GM21825 (cell line): ENCODE results near the gene CSN1S1.
"Not testable (repeated sequence)": the region's sequence is repeated elsewhere in the genome, so short reads cannot be mapped to it uniquely, and the experiment has no call there.

Source experiments
- ATAC-seq: cut with Tn5 transposase; IDR thresholded peaks from one replicate; pipeline ENCODE4 v1.9.1; 2021; ENCODE audit warnings: mild to moderate bottlenecking, moderate library complexity; ENCODE audit not compliant: unreplicated experiment

Gene CSN1S1, protein sequence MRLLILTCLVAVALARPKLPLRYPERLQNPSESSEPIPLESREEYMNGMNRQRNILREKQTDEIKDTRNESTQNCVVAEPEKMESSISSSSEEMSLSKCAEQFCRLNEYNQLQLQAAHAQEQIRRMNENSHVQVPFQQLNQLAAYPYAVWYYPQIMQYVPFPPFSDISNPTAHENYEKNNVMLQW

DNA sequence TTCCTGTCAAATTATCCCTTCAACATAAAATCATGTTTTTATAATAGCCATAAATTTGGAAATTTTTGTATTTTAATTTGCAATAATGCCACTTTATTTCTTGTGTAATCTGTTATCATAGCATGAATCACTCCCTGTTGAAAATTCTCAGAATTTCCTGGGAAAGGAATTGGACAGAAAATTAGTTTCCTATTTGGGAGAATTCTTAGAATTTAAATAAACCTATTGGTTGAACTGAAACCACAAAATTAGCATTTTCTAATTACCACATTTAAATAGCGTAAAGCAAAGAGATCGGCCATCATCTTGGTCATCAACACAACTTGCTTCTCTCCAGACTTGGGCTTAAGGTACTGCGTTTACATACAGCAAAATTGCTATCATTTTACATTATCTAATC, at the start of gene CSN1S1:
CSN1S1 (plus strand) TSS at position 301 of the 400 bp plus-strand sequence. CDS start 1,488 bp downstream, outside the sequence.
- no peak for ATAC-seq

DNA sequence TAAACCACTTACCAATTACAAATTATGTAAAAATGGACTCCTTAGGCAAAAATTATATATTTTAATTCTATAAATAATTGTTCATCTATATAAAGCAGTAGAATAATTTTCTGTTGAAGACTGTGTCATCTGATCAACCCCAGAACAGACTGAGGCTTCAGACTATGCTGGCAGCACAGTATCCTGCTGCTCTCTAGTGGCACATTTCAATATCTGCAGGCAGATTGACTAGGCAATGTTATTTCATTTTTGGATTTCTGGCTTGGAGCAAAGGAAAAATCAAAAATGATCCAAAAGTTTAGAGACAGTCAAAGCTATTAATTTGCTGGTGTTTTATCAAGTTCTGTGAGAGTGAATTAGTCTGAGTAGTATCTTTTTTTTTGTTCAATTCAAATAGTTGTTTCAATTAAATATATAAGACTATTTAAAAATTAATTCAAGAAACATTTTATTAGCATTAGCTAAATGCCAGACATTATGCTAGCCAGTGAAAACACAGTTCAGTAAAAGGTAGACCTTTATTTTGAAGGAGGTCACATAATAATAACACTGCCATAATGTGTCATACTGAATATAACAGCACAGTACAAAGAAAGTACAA, 49.6 kb upstream of the CSN1S1 start:
- peak; percentile 89 for ATAC-seq

DNA sequence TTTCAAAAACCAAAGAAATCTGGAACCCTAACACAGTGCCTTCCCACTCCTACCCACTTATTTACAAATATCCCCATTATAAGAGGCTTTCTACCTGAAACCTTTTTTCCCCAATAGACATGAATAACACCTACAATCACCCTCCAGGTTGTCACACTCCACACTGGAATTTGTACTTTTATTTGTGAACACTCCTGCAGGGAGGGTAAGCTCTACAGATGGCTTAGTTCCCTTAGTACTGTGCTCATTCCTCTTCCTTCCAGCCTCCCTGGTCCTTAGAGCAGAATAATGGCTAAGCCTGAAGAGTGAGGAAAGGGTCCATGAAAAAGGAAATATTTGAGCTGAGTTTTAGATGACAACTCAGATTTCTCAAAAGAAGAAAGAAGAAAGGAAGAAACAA, 48.7 kb upstream of the CSN1S1 start:
- no peak for ATAC-seq

DNA sequence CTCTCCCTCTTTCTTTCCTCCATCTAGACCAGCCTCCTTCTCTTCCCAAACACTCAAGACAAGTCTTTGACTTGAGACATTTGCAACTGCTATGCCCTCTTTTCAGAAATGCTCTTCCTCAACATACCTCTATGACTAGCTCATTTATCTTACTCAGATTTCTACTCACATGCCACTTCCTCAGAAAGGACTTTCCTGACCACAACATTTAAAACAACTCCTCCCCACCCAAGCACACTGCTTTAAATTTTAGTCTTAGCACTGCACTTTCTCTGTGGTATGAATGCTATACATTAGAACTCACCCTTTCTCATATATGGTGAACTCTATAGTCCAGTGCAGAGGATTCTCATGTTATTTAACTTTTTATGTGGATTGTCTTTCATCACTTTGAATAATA, 42.5 kb upstream of the CSN1S1 start:
- ATAC-seq: no peak

DNA sequence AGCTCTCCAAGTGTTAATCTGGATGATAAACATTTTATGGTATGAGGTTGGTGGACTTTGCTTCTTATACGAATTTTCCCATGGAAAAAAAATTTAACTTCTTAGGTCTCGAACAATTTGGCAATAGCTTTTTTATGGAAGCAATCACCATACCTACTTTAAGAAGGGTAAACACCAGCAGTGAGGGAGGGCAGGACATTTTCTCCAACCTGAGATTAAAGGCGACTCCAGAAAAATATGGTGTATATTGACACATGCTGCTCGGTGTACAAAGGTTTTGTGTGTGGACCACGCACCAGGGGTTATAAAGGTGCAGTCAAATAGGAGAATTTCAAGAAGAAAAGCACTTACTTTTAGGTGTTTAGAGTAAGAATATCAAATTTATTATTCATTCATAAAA, 36.7 kb upstream of the CSN1S1 start:
- no peak for ATAC-seq

DNA sequence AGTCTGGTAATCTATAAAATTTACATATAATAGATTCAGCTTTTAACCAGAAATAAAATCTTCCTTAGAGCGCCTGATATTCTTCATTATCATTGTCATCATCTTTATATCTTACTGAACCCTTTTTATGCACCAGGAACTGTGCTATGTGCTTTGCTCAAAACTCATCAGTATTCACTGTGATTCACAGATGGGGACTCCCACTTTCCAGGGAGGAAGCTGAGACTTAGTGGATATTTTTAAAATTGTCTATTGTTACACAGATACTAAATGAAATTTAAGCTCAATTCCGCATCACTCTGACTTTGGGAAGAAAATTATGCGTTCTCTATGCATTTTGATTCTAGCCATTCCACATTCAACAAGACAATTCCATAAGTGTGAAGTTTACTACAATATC, 36.1 kb upstream of the CSN1S1 start:
- ATAC-seq: no peak

DNA sequence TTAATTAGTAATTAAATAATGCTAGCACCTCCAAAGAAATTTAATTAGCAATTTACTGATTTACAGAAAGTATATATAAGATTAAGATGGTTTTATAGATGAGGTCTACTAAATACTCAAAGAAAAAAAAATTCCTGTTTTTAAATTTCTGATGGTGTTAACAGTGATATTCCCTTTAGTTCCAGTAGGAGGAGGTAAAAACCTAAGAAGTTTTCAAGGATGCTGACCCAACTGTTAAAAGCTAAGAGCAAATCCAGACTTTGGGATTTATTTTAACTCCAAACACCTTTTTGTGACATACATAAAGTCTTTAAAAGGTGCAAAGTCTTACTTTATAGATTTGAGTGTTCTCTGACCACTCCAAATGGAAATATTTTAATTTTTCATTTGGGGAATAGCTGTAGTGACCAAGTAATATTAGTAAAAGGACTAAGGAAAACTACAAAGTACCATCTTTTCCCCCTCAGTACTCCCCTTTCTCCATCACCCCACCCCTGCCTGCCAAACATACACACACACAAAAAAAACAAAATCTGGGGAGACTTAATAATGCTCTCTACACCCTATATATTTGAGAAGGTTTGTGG, 34.2 kb upstream of the CSN1S1 start:
- ATAC-seq: no peak

DNA sequence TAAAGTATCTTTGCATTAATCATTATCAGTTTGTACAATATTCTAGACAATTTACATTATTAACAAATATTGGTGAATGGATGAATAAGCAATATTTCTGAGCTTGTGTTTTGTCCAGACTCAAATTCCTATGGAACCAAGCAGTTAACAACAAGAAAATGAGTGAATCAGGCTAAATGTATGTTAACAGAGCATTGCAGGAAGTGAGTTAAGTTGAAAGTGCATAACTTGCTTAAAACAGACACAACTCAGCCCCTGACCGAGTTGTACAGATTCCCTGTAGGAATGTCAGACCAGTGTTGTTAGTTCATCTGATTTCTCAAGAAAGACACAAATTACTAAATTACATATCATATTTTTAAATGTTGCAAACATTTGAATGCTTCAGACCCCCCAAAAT, 23.7 kb upstream of the CSN1S1 start:
- no peak for ATAC-seq

DNA sequence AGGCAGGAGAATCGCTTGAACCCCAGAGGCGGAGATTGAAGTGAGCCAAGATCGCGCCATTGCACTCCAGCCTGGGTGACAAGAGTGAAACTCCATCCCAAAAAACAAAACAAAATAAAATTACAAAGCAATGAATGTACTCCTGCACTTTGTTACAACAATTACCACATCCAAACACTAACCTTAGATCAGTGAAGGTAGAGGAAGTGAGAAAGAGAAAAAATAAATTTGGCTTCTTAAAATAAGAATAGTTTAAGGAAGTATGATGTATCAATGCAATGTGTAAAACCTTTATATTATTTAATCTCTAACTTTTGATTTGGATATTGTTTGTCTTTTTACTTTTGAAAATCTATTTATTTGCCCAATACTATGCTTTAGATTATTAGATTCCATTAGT, 21.7 kb upstream of the CSN1S1 start:
- no peak for ATAC-seq

DNA sequence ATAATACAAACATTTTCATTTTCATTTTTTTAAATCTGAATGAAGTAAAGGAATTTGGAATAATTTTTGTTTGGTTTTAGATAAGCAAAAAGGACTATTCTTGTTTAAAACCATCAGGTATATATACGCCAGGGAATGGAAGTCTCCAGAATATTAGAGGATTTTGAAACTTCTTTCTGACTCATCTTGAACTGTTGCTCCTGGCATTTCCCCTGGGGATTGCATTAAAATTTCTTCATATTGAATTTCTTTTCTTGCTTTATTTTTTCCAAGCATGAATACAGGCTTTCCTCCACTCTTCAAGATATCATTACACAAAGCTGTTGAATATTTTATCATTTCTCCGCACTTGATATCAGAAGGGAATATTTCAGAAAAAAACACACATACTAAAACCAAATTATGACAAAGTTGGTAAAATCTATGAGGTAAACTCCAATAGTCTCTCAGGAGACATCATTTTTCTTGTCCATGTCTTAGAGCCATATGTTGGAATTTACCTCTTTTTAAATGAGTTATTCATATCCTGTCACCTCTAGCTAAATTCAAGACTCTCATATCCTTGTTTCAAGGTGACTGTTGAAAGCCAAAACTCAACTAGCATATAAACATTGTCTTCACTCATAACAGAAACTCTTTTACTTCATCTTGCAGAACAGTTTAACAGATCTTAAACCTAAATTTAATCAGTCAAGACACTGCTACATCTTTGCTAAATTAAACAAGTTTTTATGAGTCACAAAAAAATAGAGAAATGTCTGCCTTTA, 20.7 kb upstream of the CSN1S1 start:
- peak; percentile 76 for ATAC-seq

DNA sequence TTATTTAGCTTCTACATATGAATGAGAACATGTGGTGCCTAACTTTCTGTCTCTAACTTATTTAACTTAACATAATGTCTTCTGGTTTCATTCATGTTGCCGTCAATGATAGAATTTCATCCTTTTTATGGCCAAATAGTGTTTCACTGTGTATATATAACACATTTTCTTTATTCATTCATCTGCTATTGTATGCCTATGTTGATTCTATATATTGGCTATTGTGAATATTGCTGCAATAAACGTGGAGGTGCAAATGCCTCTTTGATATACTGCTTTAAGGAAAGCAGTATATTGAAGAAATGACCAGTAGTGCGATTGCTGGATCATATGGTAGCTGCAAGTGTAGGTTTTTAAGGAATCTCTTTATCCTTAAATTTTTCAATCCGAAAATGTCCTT, 10.0 kb upstream of the CSN1S1 start:
- ATAC-seq: no peak

DNA sequence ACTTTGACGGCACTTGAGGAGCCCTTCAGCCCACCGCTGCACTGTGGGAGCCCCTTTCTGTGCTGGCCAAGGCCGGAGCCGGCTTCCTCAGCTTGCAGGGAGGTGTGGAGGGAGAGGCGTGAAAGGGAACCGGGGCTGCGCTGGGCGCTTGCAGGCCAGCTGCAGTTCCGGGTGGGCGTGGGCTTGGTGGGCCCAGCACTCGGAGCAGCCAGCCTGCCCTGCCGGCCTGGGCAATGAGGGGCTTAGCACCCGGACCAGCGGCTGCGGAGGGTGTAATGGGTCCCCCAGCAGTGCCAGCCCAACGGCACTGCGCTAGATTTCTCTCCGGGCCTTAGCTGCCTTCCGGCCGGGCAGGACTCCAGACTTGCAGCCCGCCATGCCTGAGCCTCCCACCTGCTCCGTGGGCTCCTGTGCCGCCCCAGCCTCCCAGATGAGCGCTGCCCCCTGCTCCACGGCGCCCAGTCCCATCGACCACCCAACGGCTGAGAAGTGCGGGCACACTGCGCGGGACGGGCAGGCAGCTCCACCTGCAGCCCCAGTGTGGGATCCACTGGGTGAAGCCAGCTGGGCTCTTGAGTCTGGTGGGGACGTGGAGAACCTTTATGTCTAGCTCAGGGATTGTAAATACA, 7.0 kb upstream of the CSN1S1 start:
- ATAC-seq: not testable (repeated sequence)

DNA sequence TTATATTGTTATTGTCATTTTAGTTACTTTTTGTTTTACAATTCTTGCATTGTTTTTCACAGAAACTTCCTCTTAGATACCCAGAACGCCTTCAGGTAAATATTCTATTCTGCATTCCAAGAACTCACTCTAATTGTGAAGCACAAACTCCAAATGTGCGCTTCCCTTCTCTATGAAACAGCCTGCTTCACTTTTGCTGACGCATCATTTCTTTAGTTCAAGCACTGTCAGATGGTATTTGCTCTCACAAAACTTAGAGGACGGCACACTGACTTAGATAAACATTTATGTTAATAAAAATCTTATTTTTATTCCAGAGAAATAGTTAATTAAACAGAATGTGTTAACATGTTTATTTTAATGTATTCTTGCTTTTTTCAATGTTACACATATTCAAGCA, 3.3 kb downstream of the CSN1S1 start:
- ATAC-seq: no peak

DNA sequence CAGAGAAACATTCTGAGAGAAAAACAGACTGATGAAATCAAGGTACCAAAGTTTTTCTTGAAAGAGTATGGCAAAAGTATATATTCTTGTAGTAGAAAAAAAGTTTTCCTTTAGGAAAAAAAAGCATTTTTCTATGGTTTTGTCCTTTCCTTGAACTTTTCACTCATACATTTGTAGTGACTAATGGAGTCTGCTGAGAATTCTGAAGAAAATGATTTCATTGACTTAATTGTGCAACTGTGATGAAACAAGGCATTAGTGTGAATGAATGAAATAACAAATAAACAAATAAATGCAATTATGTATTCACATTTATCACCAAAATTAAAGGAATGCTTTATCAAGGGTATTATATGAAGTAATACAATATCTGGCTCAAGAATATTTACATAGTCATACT, 5.7 kb downstream of the CSN1S1 start:
- no peak for ATAC-seq

DNA sequence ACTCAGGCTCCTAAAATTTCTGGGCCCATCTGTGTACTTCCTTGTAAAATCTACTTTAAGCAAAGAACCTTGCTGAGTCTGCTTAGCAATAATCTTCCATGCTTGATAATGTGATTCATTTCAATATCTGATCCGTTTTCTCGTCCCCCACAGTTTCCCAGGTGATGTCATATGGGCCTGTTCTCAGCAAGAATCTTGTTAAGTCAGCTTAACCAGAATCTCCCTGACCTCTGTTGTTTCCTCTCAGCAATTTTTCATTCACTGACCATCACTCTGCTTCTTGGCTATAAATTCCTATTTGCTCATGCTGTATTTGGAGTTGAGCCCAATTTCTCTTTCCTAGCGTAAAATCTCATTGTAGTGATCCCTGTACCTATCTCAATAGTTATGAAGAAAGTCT, 20.7 kb downstream of the CSN1S1 start:
- ATAC-seq: no peak

DNA sequence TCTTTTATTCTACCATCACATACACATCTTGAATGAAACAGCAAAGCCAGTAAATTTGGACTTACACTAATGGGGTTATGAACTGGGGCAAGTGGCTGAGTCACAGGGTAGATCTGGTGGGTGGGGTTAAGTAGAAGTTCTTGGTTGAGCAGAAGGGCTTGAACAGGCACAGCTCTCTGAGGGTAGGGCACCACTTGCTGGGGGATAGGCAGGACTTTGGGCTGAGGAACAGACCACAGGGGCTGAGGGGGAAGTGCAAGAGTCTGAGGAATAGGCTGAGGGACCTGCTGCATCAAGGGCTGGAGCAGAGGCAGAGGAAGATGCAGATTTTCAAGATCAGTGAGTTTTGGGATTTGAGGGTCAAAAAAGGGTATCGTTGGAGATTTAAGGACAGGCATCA, 26.3 kb downstream of the CSN1S1 start:
- ATAC-seq: no peak

DNA sequence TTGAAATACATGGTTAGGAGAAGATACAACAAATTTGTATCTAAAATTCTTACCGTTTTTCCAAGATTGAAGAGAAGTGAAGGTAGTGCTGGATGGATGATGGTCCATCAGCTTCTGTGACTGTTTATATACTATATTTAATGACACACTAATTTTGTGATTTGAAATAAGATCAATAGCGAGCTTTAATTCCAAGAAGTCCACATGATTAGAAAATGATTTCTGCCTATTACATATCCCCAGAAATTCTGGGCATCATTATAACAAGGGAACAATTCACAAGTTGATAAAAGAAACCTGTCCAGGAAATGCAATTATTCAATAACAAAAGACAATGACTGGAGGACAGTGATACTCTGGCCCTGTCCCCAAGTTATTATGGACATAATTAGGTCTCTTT, 34.8 kb downstream of the CSN1S1 start, which contains the start of gene CSN2:
CSN2 (minus strand) TSS at position 101 of the 400 bp plus-strand sequence. CDS start 4,733 bp downstream, outside the sequence.
- ATAC-seq: no peak

DNA sequence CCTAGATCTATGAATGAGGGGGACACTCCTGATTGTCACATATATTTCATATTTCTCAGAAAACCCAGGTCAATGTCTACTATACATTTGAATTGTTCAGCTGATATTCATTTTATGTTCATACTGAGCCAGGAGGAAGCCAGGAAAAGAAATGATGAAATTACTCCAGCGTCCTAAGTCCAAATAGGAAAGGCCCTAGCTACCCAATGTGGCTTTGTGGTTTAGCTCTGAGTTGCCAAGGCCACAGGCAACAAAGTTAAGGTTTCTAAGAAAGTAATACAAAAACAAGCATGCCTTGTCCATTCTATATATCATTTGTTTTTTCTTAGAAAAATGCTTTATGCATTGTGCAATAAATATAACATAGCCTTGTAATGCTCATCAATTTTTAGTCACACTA, 39.2 kb downstream of the CSN1S1 start:
- no peak for ATAC-seq

DNA sequence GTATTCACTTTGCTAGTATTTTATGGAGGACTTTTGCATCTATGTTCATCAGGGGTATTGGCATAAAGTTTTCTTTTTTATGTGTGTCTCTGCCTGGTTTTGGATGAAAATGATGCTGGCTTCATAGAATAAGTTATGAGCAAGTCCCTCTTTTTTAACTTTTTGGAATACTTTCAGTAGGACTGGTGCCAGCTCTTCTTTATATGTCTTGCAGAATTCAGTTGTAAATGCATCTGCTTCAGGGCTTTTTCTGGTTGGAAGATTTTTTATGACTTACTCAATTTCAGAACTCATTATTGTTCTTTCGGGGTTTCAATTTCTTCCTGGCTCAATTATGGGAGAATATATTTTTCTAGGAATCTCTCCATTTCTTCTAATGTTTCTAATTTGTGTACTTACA, 43.8 kb downstream of the CSN1S1 start:
- ATAC-seq: no peak

DNA sequence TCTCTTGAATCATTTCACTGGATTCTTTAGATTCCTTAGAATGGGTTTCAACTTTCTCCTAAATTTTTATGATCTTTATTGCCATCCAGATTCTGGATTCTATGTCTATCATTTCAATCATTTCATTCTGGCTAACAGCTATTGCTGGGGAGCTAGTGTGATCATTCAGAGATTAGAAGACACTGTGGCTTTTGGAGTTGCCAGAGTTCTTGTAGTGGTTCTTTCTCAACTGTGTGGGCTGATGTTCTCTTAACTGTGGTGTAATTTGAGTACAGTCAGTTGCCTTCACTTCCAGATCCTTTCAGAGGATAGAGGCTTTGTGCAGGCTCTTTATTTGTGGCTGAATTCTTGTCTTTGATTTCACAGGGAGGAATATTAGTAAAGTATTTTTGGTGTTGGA, 46.7 kb downstream of the CSN1S1 start:
- no peak for ATAC-seq

DNA sequence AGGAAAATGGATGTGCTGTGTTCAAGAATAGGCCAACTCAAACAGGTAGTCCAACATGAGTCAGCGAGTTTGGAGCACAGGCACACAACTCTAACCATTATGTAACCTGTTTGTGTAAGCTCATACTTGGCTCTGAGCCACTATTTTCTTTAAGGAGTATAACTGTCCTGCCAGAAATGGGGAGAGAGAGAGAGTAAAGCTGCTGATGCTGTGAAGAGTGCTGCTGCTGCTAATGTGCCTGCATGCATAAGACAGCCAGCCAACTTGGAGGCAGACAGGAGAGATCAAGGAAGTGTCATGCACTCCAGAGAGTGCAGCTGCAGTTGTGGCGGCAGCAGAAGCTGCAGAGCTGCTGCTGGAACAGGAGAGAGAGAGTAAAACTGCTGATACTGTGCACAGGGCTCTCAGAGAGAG, 53.2 kb downstream of the CSN1S1 start:
- no peak for ATAC-seq
